Neural crest cell (in vitro differentiated cells): ENCODE results near the gene ZFP1. TPM values are rescaled to one million over a fixed set of nuclear protein-coding genes. Genes with fewer than 3 reads are reported as not detected.
A peak's percentile ranks its signal among the peaks of the same experiment; 100 is the strongest.

Experiments
- DNase-seq: peaks from one replicate; pipeline ENCODE4 v3.0.0; 2021; ENCODE audit warnings: low read depth, mixed read lengths, low spot score
- H3K27ac Mint-ChIP-seq: one replicate; pipeline ENCODE4 v1.8.0; 2021; ENCODE audit warnings: mild to moderate bottlenecking, mixed read lengths; ENCODE audit not compliant: unreplicated experiment
- H3K27me3 Mint-ChIP-seq: 2 replicates; pipeline ENCODE4 v1.8.0; 2021; ENCODE audit warnings: low read depth, mild to moderate bottlenecking, mixed read lengths
- H3K36me3 Mint-ChIP-seq: 2 replicates; pipeline ENCODE4 v1.8.0; 2021; ENCODE audit warnings: low read depth, mild to moderate bottlenecking, mixed read lengths
- H3K4me1 Mint-ChIP-seq: 2 replicates; pipeline ENCODE4 v1.8.0; 2021; ENCODE audit warnings: mixed read lengths
- H3K4me3 Mint-ChIP-seq: one replicate; pipeline ENCODE4 v1.8.0; 2021; ENCODE audit warnings: mild to moderate bottlenecking, mixed read lengths
- H3K9me3 Mint-ChIP-seq: 2 replicates; pipeline ENCODE4 v1.8.0; 2021; ENCODE audit warnings: mixed read lengths
- total RNA-seq: library from RNA; stranded (reverse); gene quantifications from 2 replicates; pipeline ENCODE4 v1.2.1, GENCODE V29; 2021
- TF ChIP-seq, protein P1 (sequence below): fragments of 200-600 bp; sonication (generic); conservative IDR thresholded peaks from 2 replicates; pipeline ENCODE4 v1.5.0; 2021; ENCODE audit warnings: antibody characterized with exemption, mild to moderate bottlenecking

Gene ZFP1
- total RNA-seq, 1 donor from 2014 or later = 22.9 TPM

- TF ChIP-seq, protein P1, sequence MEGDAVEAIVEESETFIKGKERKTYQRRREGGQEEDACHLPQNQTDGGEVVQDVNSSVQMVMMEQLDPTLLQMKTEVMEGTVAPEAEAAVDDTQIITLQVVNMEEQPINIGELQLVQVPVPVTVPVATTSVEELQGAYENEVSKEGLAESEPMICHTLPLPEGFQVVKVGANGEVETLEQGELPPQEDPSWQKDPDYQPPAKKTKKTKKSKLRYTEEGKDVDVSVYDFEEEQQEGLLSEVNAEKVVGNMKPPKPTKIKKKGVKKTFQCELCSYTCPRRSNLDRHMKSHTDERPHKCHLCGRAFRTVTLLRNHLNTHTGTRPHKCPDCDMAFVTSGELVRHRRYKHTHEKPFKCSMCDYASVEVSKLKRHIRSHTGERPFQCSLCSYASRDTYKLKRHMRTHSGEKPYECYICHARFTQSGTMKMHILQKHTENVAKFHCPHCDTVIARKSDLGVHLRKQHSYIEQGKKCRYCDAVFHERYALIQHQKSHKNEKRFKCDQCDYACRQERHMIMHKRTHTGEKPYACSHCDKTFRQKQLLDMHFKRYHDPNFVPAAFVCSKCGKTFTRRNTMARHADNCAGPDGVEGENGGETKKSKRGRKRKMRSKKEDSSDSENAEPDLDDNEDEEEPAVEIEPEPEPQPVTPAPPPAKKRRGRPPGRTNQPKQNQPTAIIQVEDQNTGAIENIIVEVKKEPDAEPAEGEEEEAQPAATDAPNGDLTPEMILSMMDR = no peak
- Mint-ChIP-seq H3K4me3 (no peak overlapping the region), H3K9me3 (peaks cover 3% of the 10 kb centered on the region), H3K27ac (no peak overlapping the region), H3K27me3 (peaks cover 2% of the 10 kb centered on the region), H3K36me3 (no peaks in the 10 kb centered on the region), H3K4me1 (peaks cover 24% of the 10 kb centered on the region)
- no peak for DNase-seq
Observed at GRCh38 chr16:75114946-75115825, 33.1 kb upstream of the ZFP1 start.

DNA sequence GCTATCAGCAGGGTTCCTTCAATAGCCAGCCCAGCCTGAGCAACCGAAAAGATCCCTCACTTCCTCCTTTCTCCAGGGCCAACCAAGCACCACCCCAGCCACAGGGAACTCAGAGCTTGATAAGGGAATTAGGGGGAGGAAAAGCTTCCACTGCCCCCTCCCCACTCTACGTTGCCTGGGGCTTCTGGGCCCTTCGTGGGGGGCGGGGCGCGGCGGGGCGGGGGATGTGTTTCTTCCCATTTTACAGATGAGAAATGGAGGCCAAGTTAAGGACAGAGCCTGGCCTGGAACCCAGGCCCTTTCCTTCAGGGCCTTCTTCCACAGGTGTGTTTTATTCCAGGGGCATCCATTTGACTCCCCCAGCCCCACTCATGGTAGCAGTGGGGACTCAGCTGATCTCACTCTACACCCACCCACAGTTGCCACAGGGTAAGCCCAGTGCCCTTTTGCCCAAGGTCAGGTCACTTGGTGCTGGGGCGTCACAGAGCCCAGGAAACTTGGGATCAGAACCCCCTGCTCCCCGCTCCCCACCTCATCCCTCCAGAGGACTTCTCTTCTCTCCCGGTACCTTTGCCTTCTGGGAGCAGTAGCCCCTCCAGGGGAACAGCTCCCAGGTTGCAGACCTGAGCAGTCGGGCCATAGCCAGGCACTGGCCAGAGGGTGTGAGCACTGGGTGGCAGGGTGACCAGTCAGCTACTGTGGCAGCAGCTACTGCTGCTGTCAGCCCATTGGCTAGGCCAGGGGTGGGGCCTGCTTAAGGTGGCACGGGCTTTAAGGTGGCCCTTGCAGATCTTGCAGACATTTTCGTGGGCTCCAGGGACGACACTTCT, 32.0 kb upstream of the ZFP1 start, which contains the start of gene LDHD:
LDHD (minus strand) TSS at position 700 of the 830 bp plus-strand sequence; CDS start at position 640, 60 bp downstream.
- no peak for DNase-seq
- peak within 1 kb of the TSS; percentile 73 for H3K4me3 Mint-ChIP-seq
- TF ChIP-seq, protein P1 = no peak
- H3K27me3 Mint-ChIP-seq = peaks cover 2% of the 10 kb centered on the region
- H3K36me3 Mint-ChIP-seq = no peaks in the 10 kb centered on the region
- H3K4me1 Mint-ChIP-seq = peaks cover 13% of the 10 kb centered on the region
- peak within 1 kb of the TSS; percentile 92 for H3K27ac Mint-ChIP-seq
- H3K9me3 Mint-ChIP-seq = peaks cover 3% of the 10 kb centered on the region

GRCh38 chr16:75116911-75117245, 31.4 kb upstream of the ZFP1 start:
- peaks cover 3% of the 10 kb centered on the region for H3K9me3 Mint-ChIP-seq
- H3K27me3 Mint-ChIP-seq = peaks cover 2% of the 10 kb centered on the region
- peaks cover 7% of the 10 kb centered on the region for H3K4me1 Mint-ChIP-seq
- TF ChIP-seq, protein P1 = no peak
- H3K27ac Mint-ChIP-seq = peak overlapping the region; percentile 71
- no peaks in the 10 kb centered on the region for H3K36me3 Mint-ChIP-seq
- no peak for DNase-seq
- H3K4me3 Mint-ChIP-seq = peak overlapping the region; percentile 73

- DNase-seq = no peak
- H3K4me1 Mint-ChIP-seq = peaks cover 7% of the 10 kb centered on the region
- TF ChIP-seq, protein P1 = no peak
- H3K27me3 Mint-ChIP-seq = no peaks in the 10 kb centered on the region
- H3K4me3 Mint-ChIP-seq = no peak overlapping the region
- H3K27ac Mint-ChIP-seq = no peak overlapping the region
- peaks cover 6% of the 10 kb centered on the region for H3K9me3 Mint-ChIP-seq
- H3K36me3 Mint-ChIP-seq = no peaks in the 10 kb centered on the region
Observed at GRCh38 chr16:75118943-75119539, 29.3 kb upstream of the ZFP1 start.

DNA sequence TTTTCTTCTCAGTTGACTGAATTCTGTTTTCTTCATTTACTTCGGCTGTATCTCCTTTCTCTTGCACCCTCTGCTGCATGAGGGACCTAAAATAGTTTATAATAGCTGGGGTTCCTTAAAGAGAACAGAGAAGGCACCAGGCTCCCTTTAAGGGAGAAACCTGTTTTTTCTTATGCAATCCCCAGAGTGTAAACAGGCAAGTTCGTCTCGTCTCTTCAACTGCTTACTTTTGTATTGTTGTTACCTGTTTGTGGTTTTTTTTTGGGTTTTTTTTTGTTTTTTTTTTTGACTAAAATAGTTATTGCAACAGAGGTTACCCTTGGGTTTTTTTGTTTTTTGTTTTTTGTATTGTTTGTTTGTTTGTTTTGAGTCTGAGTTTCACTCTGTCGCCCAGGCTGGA, 28.1 kb upstream of the ZFP1 start:
- H3K27ac Mint-ChIP-seq = no peak overlapping the region

More for the DNA sequence above, 28.1 kb upstream of the ZFP1 start:
- H3K4me1 Mint-ChIP-seq = peaks cover 7% of the 10 kb centered on the region
- H3K9me3 Mint-ChIP-seq = peaks cover 6% of the 10 kb centered on the region
- H3K36me3 Mint-ChIP-seq = no peaks in the 10 kb centered on the region
- no peak for DNase-seq
- H3K27me3 Mint-ChIP-seq = no peaks in the 10 kb centered on the region
- TF ChIP-seq, protein P1 = no peak
- no peak overlapping the region for H3K4me3 Mint-ChIP-seq
